Hematopoietic multipotent progenitor cell treated with erythropoietin and hydrocortisone succinate and interleukin-3 and kit ligand, for 15 days (in vitro differentiated cells): ENCODE results near the gene DHX30.
"Not testable (repeated sequence)": the region's sequence is repeated elsewhere in the genome, so short reads cannot be mapped to it uniquely, and the experiment has no call there.

Source experiments
- DNase-seq: peaks from one replicate; pipeline ENCODE4 v3.0.0-alpha.2; 2015; ENCODE audit warnings: low spot score

The DHX30 gene

DNA sequence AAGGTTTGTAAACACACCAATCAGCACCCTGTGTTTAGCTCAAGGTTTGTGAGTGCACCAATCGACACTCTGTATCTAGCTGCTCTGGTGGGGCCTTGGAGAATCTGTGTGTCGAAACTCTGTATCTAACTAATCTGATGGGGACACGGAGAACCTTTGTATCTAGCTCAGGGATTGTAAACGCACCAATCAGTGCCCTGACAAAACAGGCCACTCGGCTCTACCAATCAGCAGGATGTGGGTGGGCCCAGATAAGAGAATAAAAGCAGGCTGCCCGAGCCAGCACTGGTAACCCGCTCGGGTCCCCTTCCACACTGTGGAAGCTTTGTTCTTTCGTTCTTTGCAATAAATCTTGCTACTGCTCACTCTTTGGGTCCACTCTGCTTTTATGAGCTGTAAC is 85.1 kb downstream of the DHX30 start:
- DNase-seq = not testable (repeated sequence)

DNA sequence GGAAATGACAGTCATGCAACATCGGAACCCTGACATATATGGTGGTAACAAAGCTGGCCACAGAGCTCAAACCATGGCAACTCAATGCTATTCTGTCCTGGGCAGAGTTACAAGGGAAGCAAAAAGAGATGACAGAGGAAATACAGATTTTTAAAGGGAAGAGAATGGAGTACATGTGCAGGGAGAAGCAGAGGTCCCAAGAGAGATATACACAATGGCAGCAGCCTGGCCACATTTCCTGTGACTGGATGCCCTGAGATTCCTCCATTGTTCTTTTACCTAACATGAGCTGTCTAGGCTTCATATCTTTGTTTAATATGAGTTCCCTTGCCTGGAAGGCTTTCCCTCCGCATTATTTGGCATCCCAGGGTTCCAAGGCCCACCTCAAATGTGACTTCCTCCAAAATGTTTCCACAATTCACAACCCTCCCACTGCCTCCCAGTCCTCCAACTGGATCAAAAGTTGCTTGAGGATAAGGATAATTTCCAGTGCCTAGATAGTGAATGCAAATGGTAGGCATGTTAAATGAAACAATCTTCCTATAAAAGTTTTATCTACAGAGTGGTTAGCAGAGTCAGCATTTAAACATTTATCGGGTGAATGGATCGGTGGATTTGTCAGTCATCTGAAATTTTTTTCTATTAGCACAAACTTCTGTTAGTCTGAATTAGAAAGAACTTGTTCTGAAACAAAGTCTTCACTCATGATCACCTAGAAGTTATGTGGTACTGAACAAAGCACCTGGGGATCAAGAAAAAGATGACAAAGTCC is 86.2 kb downstream of the DHX30 start:
- DNase-seq = no peak

DNA sequence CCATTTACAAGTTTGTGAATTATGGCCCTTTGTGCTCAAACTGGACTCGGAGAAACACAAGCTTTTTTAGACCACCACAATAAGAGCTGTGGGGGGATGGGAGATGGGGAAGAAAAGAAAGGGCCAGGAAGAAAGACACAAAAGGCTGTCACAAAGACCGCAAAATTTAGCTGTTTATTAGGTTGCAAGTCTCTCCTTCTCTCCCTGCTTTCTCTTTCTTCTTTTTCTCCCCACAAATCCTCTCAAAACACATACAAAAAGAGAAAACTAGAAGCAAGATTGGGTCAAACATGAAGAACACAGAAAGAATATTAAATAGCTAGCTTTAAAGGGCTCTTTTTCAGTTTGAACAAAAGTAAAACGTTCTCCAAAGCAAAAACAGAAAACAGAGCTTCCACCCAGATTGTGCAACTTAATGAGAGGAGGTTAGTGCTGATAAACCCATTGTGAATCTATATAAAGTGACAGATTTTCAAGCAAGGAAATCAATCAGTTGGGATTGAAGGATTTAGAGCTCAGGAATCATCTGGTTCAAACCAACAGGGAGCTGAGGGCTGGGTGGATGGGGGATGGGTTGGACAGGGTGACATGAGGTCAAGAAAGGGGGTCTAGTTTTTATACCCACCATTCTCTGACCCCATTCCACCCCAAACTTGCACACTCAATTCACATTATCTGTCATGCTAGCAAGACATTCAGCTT is 87.3 kb downstream of the DHX30 start:
- no peak for DNase-seq

DNA sequence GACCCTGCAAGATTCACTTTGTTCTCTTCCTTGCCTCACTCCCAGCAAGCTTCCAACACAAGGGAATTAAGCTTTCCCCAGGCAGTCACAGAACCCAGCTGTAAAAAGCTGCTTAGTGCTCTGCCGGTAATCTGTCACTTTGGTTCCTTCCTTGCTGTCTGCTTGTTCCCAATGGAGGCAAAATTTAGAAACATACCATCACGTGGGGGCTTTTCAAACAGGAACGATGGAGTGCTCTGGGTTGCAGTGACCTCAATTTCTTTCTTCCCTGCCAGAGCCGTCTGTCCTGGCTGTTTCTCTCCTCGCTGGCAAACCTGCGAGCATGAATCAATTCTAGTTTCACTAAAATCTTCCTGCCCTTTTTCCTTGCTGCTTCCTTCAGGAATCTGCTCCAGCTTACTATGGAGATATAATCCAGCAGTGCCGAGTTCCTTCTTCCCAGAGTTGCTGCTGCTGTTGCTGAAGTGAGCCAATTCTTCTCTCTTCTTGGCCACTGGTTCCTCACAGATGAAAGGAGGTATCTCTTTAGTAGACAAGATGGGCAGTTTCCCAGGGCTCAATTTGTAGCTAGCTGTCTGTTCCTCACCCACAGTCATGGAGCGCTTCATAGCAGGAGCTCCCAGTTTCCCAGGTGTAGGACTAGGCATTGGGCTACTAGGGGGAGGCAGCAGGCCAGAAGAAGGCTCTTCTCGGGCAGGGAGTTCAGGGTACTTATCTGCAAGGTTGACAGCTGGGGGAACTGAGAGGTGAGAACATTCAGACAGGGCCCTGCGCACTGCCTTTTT is 88.1 kb downstream of the DHX30 start:
- no peak for DNase-seq

DNA sequence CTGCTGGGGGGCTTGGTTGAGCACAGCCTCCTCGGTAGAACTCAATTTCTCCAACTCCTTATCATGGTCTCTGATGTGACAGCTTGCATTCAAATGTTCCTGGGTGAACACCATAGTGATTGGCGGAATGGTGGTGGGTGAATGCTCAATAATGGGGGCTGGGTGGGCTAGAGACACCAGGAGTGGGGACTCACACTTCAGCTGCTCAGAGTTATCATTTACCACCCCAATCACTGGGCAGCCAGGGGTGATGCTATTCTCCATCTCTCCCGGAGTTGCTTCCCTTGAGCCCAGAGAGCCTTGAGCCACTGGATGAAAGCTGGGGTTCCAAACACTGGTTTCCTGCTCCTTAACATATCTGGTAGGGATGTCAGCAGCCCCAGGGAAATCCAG is 88.7 kb downstream of the DHX30 start:
- DNase-seq = no peak

DNA sequence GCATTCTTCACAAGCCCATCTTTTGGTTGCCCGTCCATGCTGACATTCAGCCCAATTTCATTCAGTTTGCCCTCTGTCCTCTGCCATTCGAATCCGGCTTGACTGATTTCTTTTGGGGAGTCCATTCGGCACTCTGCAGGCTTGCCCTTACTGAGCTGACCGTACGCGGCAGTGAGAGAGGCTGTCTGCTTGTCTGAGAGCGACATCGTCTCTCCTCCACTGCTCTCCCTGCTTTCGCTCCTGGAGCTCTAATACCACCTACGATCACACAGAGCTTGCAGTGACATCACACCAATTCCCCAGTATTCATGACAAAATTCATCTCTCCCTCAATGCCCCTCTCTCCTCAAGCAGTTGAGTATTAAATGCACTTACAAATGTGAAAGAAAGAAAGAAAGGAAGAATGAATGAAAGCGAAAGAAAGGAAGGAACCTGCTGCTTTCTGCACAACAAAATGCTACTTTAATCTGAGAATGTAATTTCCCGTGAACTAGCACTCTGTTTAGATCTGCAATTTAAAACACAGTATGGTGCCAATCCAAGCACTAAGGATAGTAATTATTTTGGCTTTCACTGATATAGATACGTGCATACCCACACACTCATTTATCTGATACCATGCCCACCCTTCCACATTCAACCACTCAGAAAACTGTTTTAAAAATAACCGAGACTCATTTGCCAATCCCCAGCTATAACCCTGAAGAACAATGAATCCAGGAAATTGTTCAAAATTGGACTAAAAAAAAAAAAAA is 89.5 kb downstream of the DHX30 start:
- no peak for DNase-seq

DNA sequence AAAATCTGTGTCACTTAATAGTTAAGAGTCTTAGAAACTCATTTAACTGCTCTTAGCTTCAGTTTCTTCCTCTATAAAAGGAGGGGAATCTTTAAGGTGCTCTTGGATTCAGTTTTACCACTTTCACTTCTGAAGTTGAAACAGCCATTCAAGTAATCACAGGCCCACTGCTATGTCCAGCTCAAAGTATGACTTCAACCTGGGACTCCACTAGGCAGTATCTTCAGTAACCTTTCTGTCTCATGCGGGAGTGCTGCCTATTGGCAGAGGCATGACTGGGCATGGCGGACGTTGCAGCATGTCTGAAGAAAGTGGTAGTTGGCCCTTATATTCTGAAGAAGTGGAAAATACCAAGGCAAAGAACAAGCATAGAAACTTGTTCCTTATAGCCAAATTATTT is 92.3 kb downstream of the DHX30 start:
- DNase-seq = no peak

DNA sequence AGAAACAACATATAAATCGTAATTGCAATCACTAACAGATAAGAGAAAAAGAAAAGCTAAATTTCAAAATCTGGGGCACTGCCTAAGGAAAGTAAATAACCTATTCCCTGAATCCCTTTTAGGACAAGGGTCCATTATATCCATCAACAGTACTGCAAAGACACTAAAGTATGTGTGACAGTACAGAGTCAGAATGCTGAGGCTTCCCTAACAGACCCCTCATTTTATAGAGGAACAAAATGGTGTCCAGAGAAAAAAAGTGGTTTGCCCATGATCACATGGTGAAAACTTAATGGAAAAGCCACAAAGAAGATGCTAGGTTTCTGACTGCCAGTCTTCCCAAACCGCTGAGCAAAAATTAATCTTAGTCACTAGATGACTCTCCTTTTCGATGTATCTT is 93.8 kb downstream of the DHX30 start:
- DNase-seq = no peak

DNA sequence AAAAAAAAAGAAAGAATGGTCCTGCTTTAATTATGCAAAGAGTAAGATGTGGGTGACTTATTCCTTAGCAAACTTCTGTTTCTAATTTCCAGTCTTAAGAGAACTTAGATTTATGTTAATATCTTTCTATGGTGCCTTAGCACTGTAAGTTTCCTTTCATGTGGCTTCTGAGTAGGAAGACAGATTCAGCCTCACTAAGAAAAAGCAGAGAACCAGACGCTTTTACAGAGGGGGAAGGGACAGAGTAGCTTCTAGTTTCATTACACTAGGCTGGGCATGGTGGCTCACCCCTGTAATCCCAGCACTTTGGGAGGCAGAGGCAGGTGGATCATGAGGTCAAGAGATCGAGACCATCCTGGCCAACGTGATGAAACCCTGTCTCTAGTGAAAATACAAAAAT is 95.0 kb downstream of the DHX30 start:
- DNase-seq = no peak

DNA sequence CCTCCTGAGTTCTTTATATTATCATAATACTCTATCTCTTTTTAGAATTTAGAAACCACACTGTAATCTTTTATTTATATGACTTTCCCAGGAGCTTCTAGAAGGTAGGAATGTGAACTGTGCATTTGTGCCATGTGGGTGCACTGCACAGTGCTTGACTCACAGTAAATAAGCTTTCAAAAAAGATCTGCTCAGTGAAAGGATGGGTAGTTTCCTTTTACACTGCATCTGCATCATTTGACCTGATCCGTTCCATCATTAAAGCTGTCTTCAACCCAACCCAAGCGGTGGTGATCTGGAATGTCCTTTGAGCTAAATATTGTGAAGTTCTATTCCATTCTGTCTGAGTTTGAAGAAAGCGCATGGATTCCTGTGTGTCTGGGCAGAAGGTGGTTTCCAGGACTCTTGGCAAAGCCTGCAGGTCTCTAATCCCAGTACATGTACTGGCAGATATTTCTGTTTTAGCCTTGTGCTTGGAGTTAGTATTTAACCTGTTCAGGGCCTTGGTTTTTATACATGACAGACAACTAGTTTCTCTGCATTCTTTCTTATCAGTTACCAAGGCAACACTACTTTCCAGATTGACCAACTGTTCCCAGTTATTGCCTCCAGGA is 96.7 kb downstream of the DHX30 start:
- DNase-seq = no peak
